GM23338 (cell line): ENCODE results near the gene PAX5. TPM values are rescaled to one million over a fixed set of nuclear protein-coding genes. Genes with fewer than 3 reads are reported as not detected.

Experiments used
- ATAC-seq: fragments of 200-7000 bp; cut with Tn5 transposase; 3 replicates; pipeline ENCODE4 v1.9.1; 2020
- DNase-seq: peaks from one replicate; pipeline ENCODE4 v3.0.0-alpha.2; 2015; ENCODE audit warnings: low spot score
- H2AFZ ChIP-seq: fragments of 200-600 bp; sonication (generic); 2 replicates; pipeline ENCODE4 v1.8.0; 2016; ENCODE audit warnings: antibody characterized with exemption, mild to moderate bottlenecking, moderate library complexity
- H3F3A ChIP-seq: fragments of 200-600 bp; sonication (generic); replicated peaks from 2 replicates; pipeline ENCODE4 v1.8.0; 2017; ENCODE audit warnings: antibody characterized with exemption, mixed run types, low read depth
- H3K27ac ChIP-seq: fragments of 200-600 bp; sonication (generic); 2 replicates; pipeline ENCODE4 v1.6.1; 2016; ENCODE audit warnings: low read depth
- H3K27me3 ChIP-seq: fragments of 200-600 bp; sonication (generic); 2 replicates; pipeline ENCODE4 v1.8.0; 2016; ENCODE audit warnings: mild to moderate bottlenecking, mixed run types, moderate library complexity; ENCODE audit not compliant: insufficient read depth
- H3K36me3 ChIP-seq: fragments of 200-600 bp; sonication (generic); 2 replicates; pipeline ENCODE4 v1.8.0; 2016; ENCODE audit warnings: mild to moderate bottlenecking; ENCODE audit not compliant: insufficient read depth
- H3K4me1 ChIP-seq: fragments of 200-600 bp; sonication (generic); 2 replicates; pipeline ENCODE4 v1.8.0; 2016; ENCODE audit warnings: mild to moderate bottlenecking, moderate library complexity; ENCODE audit not compliant: insufficient read depth
- H3K4me2 ChIP-seq: fragments of 200-600 bp; sonication (generic); 2 replicates; pipeline ENCODE4 v1.7.1; 2017; ENCODE audit warnings: mixed run types
- H3K4me3 ChIP-seq: fragments of 200-600 bp; sonication (generic); 2 replicates; pipeline ENCODE4 v1.6.1; 2016; ENCODE audit warnings: mixed run types
- H3K79me2 ChIP-seq: fragments of 200-600 bp; sonication (generic); replicated peaks from 2 replicates; pipeline ENCODE4 v1.8.0; 2017; ENCODE audit warnings: mild to moderate bottlenecking; ENCODE audit not compliant: insufficient read depth
- H3K9me2 ChIP-seq: fragments of 200-600 bp; sonication (generic); 2 replicates; pipeline ENCODE4 v1.8.0; 2017; ENCODE audit not compliant: insufficient read depth
- H4K20me1 ChIP-seq: fragments of 200-600 bp; sonication (generic); replicated peaks from 2 replicates; pipeline ENCODE4 v1.8.0; 2017; ENCODE audit warnings: mild to moderate bottlenecking; ENCODE audit not compliant: insufficient read depth
- H3K27ac Mint-ChIP-seq: 2 replicates; pipeline ENCODE4 v1.8.0; 2020; ENCODE audit warnings: inconsistent platforms, mild to moderate bottlenecking, moderate library complexity, mixed read lengths
- H3K27me3 Mint-ChIP-seq: 3 replicates; pipeline ENCODE4 v1.8.0; 2022; ENCODE audit warnings: low read depth, mild to moderate bottlenecking, moderate library complexity, mixed read lengths, inconsistent platforms; ENCODE audit not compliant: insufficient read depth, poor library complexity
- H3K36me3 Mint-ChIP-seq: 3 replicates; pipeline ENCODE4 v1.8.0; 2021; ENCODE audit warnings: low read depth, mild to moderate bottlenecking, inconsistent platforms, moderate library complexity, mixed read lengths
- H3K4me1 Mint-ChIP-seq: 3 replicates; pipeline ENCODE4 v1.8.0; 2020; ENCODE audit warnings: mild to moderate bottlenecking, inconsistent platforms, mixed read lengths
- H3K4me3 Mint-ChIP-seq: 3 replicates; pipeline ENCODE4 v1.8.0; 2021; ENCODE audit warnings: moderate library complexity, mild to moderate bottlenecking, inconsistent platforms, mixed read lengths
- H3K9me3 Mint-ChIP-seq: 3 replicates; pipeline ENCODE4 v1.8.0; 2020; ENCODE audit warnings: moderate library complexity, mild to moderate bottlenecking, inconsistent platforms, mixed read lengths
- CREB1 ChIP-seq: fragments of 250-450 bp; sonication (Bioruptor Pico); IDR thresholded peaks from 2 replicates; pipeline ENCODE4 v1.5.0; 2020; ENCODE audit warnings: low read depth, mild to moderate bottlenecking, moderate library complexity
- EZH2 ChIP-seq: fragments of 200-600 bp; sonication (generic); IDR thresholded peaks from one replicate; pipeline ENCODE4 v1.8.0; 2017; ENCODE audit warnings: antibody characterized with exemption, mild to moderate bottlenecking, low read depth; ENCODE audit not compliant: unreplicated experiment
- EZH2phosphoT487 ChIP-seq: fragments of 200-600 bp; sonication (generic); IDR thresholded peaks from one replicate; pipeline ENCODE4 v1.8.1; 2018; ENCODE audit warnings: antibody characterized with exemption; ENCODE audit not compliant: unreplicated experiment
- JUNB ChIP-seq: IDR thresholded peaks from one replicate; pipeline ENCODE4 v1.6.1; 2016; ENCODE audit warnings: antibody characterized with exemption; ENCODE audit not compliant: unreplicated experiment
- NANOG ChIP-seq: IDR thresholded peaks from 2 replicates; pipeline ENCODE4 v1.6.1; 2016; ENCODE audit warnings: antibody characterized with exemption, borderline replicate concordance
- POLR2AphosphoS5 ChIP-seq: IDR thresholded peaks from 2 replicates; pipeline ENCODE4 v1.6.1; 2016; ENCODE audit warnings: antibody characterized with exemption, low read depth
- STAT1 ChIP-seq: IDR thresholded peaks from one replicate; pipeline ENCODE4 v1.6.1; 2016; ENCODE audit warnings: antibody characterized with exemption; ENCODE audit not compliant: unreplicated experiment
- ZNF114 ChIP-seq: fragments of 250-450 bp; sonication (Bioruptor Pico); IDR thresholded peaks from 2 replicates; pipeline ENCODE4 v1.5.0; 2020; ENCODE audit warnings: mild to moderate bottlenecking, moderate library complexity
- ZNF331 ChIP-seq: fragments of 250-450 bp; sonication (Bioruptor Pico); IDR thresholded peaks from 2 replicates; pipeline ENCODE4 v1.5.0; 2020; ENCODE audit warnings: low read depth, mild to moderate bottlenecking, moderate library complexity
- polyA plus RNA-seq: library from polyadenylated mRNA; unstranded; fragments of >200 nt; fragmentation: Nextera tagmentation; extraction: Ambion mirVana; gene quantifications from 2 replicates; pipeline ENCODE4 v1.2.1, GENCODE V29; 2016
- total RNA-seq: library from RNA; depleted of rRNA; stranded (reverse); fragments of >200 nt; shearing (Covaris generic); gene quantifications from 2 replicates; pipeline ENCODE4 v1.2.3, GENCODE V29; 2014
- TF ChIP-seq, protein P1 (sequence below), 2 experiments: fragments of 200-600 bp in 1 of 2; sonication (generic) in 1 of 2; conservative IDR thresholded peaks; 2 replicates each; pipeline versions ENCODE4 v1.5.1 to v1.6.1; 2016 to 2017; ENCODE audit warnings: antibody characterized with exemption in 2 of 2, low read depth in 2 of 2, mild to moderate bottlenecking in 2 of 2, moderate library complexity in 1 of 2
- TF ChIP-seq, protein P2 (sequence below): fragments of 250-450 bp; sonication (Bioruptor Pico); IDR thresholded peaks from 2 replicates; pipeline ENCODE4 v1.5.0; 2020; ENCODE audit warnings: mild to moderate bottlenecking, moderate library complexity
- TF ChIP-seq, protein P3 (sequence below): IDR thresholded peaks from 2 replicates; pipeline ENCODE4 v1.6.1; 2016; ENCODE audit warnings: antibody characterized with exemption
- TF ChIP-seq, protein P4 (sequence below): IDR thresholded peaks from one replicate; pipeline ENCODE4 v1.6.1; 2018; ENCODE audit warnings: antibody characterized with exemption; ENCODE audit not compliant: unreplicated experiment

The PAX5 gene
- total and polyA plus RNA-seq, 2 experiments from 2014 or later = 0.17 to 0.60 TPM

- no peaks in the 10 kb centered on the region for H4K20me1 ChIP-seq
- no peak overlapping the region for H3K27ac Mint-ChIP-seq
- no peaks in the 10 kb centered on the region for H3K36me3 Mint-ChIP-seq
Observed at GRCh38 chr9:36843964-36844363, 190.1 kb downstream of the PAX5 start.

More at GRCh38 chr9:36843964-36844363, 190.1 kb downstream of the PAX5 start:
- H3K36me3 ChIP-seq = no peaks in the 10 kb centered on the region
- DNase-seq (no peak), ATAC-seq (no peak)
- Mint-ChIP-seq H3K9me3 (no peaks in the 10 kb centered on the region; the same call in 2 of the 3 replicates), H3K4me3 (no peak overlapping the region), H3K4me1 (peaks cover 19% of the 10 kb centered on the region), H3K27me3 (peaks cover 20% of the 10 kb centered on the region)
- H3K27me3 ChIP-seq = no peaks in the 10 kb centered on the region
- no peak overlapping the region for H3K4me3 ChIP-seq
- H3K79me2 ChIP-seq = no peaks in the 10 kb centered on the region
- no peak overlapping the region for H3K4me2 ChIP-seq
- H3K27ac ChIP-seq = no peak overlapping the region
- no peak overlapping the region for H2AFZ ChIP-seq
- H3F3A ChIP-seq = no peaks in the 10 kb centered on the region
- TF ChIP-seq EZH2phosphoT487 (no peak), ZNF114 (CRISPR knock-in tag) (no peak), NANOG (no peak), CREB1 (CRISPR knock-in tag) (no peak), EZH2 (no peak), POLR2AphosphoS5 (no peak), ZNF331 (CRISPR knock-in tag) (no peak), JUNB (no peak), STAT1 (no peak)
- TF ChIP-seq, protein P1, sequence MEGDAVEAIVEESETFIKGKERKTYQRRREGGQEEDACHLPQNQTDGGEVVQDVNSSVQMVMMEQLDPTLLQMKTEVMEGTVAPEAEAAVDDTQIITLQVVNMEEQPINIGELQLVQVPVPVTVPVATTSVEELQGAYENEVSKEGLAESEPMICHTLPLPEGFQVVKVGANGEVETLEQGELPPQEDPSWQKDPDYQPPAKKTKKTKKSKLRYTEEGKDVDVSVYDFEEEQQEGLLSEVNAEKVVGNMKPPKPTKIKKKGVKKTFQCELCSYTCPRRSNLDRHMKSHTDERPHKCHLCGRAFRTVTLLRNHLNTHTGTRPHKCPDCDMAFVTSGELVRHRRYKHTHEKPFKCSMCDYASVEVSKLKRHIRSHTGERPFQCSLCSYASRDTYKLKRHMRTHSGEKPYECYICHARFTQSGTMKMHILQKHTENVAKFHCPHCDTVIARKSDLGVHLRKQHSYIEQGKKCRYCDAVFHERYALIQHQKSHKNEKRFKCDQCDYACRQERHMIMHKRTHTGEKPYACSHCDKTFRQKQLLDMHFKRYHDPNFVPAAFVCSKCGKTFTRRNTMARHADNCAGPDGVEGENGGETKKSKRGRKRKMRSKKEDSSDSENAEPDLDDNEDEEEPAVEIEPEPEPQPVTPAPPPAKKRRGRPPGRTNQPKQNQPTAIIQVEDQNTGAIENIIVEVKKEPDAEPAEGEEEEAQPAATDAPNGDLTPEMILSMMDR (conservative IDR thresholded peaks at IDR 0.05; ENCODE audit: low read depth in 2 of 2) = no peak
- TF ChIP-seq, protein P2, sequence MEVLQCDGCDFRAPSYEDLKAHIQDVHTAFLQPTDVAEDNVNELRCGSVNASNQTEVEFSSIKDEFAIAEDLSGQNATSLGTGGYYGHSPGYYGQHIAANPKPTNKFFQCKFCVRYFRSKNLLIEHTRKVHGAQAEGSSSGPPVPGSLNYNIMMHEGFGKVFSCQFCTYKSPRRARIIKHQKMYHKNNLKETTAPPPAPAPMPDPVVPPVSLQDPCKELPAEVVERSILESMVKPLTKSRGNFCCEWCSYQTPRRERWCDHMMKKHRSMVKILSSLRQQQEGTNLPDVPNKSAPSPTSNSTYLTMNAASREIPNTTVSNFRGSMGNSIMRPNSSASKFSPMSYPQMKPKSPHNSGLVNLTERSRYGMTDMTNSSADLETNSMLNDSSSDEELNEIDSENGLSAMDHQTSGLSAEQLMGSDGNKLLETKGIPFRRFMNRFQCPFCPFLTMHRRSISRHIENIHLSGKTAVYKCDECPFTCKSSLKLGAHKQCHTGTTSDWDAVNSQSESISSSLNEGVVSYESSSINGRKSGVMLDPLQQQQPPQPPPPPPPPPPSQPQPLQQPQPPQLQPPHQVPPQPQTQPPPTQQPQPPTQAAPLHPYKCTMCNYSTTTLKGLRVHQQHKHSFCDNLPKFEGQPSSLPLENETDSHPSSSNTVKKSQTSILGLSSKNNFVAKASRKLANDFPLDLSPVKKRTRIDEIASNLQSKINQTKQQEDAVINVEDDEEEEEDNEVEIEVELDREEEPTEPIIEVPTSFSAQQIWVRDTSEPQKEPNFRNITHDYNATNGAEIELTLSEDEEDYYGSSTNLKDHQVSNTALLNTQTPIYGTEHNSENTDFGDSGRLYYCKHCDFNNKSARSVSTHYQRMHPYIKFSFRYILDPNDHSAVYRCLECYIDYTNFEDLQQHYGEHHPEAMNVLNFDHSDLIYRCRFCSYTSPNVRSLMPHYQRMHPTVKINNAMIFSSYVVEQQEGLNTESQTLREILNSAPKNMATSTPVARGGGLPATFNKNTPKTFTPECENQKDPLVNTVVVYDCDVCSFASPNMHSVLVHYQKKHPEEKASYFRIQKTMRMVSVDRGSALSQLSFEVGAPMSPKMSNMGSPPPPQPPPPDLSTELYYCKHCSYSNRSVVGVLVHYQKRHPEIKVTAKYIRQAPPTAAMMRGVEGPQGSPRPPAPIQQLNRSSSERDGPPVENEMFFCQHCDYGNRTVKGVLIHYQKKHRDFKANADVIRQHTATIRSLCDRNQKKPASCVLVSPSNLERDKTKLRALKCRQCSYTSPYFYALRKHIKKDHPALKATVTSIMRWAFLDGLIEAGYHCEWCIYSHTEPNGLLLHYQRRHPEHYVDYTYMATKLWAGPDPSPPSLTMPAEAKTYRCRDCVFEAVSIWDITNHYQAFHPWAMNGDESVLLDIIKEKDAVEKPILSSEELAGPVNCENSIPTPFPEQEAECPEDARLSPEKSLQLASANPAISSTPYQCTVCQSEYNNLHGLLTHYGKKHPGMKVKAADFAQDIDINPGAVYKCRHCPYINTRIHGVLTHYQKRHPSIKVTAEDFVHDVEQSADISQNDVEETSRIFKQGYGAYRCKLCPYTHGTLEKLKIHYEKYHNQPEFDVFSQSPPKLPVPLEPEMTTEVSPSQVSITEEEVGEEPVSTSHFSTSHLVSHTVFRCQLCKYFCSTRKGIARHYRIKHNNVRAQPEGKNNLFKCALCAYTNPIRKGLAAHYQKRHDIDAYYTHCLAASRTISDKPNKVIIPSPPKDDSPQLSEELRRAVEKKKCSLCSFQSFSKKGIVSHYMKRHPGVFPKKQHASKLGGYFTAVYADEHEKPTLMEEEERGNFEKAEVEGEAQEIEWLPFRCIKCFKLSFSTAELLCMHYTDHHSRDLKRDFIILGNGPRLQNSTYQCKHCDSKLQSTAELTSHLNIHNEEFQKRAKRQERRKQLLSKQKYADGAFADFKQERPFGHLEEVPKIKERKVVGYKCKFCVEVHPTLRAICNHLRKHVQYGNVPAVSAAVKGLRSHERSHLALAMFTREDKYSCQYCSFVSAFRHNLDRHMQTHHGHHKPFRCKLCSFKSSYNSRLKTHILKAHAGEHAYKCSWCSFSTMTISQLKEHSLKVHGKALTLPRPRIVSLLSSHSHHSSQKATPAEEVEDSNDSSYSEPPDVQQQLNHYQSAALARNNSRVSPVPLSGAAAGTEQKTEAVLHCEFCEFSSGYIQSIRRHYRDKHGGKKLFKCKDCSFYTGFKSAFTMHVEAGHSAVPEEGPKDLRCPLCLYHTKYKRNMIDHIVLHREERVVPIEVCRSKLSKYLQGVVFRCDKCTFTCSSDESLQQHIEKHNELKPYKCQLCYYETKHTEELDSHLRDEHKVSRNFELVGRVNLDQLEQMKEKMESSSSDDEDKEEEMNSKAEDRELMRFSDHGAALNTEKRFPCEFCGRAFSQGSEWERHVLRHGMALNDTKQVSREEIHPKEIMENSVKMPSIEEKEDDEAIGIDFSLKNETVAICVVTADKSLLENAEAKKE (CRISPR knock-in tag) = no peak
- TF ChIP-seq, protein P3, sequence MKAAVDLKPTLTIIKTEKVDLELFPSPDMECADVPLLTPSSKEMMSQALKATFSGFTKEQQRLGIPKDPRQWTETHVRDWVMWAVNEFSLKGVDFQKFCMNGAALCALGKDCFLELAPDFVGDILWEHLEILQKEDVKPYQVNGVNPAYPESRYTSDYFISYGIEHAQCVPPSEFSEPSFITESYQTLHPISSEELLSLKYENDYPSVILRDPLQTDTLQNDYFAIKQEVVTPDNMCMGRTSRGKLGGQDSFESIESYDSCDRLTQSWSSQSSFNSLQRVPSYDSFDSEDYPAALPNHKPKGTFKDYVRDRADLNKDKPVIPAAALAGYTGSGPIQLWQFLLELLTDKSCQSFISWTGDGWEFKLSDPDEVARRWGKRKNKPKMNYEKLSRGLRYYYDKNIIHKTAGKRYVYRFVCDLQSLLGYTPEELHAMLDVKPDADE = no peak
- TF ChIP-seq, protein P4, sequence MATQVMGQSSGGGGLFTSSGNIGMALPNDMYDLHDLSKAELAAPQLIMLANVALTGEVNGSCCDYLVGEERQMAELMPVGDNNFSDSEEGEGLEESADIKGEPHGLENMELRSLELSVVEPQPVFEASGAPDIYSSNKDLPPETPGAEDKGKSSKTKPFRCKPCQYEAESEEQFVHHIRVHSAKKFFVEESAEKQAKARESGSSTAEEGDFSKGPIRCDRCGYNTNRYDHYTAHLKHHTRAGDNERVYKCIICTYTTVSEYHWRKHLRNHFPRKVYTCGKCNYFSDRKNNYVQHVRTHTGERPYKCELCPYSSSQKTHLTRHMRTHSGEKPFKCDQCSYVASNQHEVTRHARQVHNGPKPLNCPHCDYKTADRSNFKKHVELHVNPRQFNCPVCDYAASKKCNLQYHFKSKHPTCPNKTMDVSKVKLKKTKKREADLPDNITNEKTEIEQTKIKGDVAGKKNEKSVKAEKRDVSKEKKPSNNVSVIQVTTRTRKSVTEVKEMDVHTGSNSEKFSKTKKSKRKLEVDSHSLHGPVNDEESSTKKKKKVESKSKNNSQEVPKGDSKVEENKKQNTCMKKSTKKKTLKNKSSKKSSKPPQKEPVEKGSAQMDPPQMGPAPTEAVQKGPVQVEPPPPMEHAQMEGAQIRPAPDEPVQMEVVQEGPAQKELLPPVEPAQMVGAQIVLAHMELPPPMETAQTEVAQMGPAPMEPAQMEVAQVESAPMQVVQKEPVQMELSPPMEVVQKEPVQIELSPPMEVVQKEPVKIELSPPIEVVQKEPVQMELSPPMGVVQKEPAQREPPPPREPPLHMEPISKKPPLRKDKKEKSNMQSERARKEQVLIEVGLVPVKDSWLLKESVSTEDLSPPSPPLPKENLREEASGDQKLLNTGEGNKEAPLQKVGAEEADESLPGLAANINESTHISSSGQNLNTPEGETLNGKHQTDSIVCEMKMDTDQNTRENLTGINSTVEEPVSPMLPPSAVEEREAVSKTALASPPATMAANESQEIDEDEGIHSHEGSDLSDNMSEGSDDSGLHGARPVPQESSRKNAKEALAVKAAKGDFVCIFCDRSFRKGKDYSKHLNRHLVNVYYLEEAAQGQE = no peak
- H3K9me2 ChIP-seq = no peaks in the 10 kb centered on the region
- H3K4me1 ChIP-seq = peaks cover 13% of the 10 kb centered on the region; the same call in 1 of the 2 replicates
